Ovary (tissue), 9 donors: ENCODE results near the gene ACBD4. TPM values are rescaled to one million over a fixed set of nuclear protein-coding genes. Genes with fewer than 3 reads are reported as not detected.

Experiments used
- DNase-seq, 5 donors: peaks; one replicate each; pipeline ENCODE4 v3.0.0-alpha.2; 2019 to 2020
- H3K27ac ChIP-seq, 2 donors: fragments of 200-600 bp; one replicate each; pipeline versions ENCODE4 v1.5.1 to v1.8.0; 2019 to 2022
- H3K27me3 ChIP-seq: fragments of 200-600 bp; one replicate; pipeline ENCODE4 v1.8.0; 2022
- H3K36me3 ChIP-seq: fragments of 200-600 bp; sonication (generic); one replicate; pipeline ENCODE4 v1.5.1; 2019
- H3K4me1 ChIP-seq: one replicate; pipeline ENCODE4 v1.8.1; 2013; ENCODE audit warnings: mild to moderate bottlenecking, moderate library complexity; ENCODE audit not compliant: insufficient read depth
- H3K4me3 ChIP-seq: fragments of 200-600 bp; sonication (generic); one replicate; pipeline ENCODE4 v1.5.1; 2017
- H3K9me3 ChIP-seq, 2 donors: fragments of 200-600 bp in 1 of 2; sonication (generic) in 1 of 2; one replicate each; pipeline versions ENCODE4 v1.5.1 to v1.8.1; 2013 to 2019; ENCODE audit warnings: mild to moderate bottlenecking in 1 of 2, moderate library complexity in 1 of 2
- EP300 ChIP-seq: sonication (generic); formaldehyde crosslinking; IDR thresholded peaks from one replicate; pipeline ENCODE4 v1.6.1; 2017; ENCODE audit warnings: antibody characterized with exemption
- POLR2A ChIP-seq: fragments of 450-650 bp; IDR thresholded peaks from one replicate; pipeline ENCODE4 v1.6.1; 2017; ENCODE audit warnings: antibody characterized with exemption, mild to moderate bottlenecking, moderate library complexity
- WGBS, 3 donors: extraction: QIAGEN DNeasy Blood & Tissue Kit in 1 of 3; methylation state at CpG; one replicate each; pipeline versions ENCODE4 v1.1.5 to v1.1.7; 2013 to 2017; 5-methylcytosine and 5-hydroxymethylcytosine counted together
- intact Hi-C, 4 donors: fragments of 100-400 bp; cut with DNase I; formaldehyde crosslinking; loops; one replicate each; pipeline versions ENCODE4 v1.11.0 to v1.15.1; 2022 to 2023
- polyA plus RNA-seq, 2 donors: library from polyadenylated mRNA; stranded (reverse); fragments of 200-250 nt in 1 of 2; fragments of 350-450 nt in 1 of 2; fragmentation: Illumina TruSeq in 1 of 2; extraction: RNeasy Lipid Tissue Mini Kit (QIAGEN cat#74804) in 1 of 2; gene quantifications; one replicate each; pipeline ENCODE4 v1.2.3, GENCODE V29; 2013 to 2014
- total RNA-seq, 7 donors: library from RNA; depleted of rRNA in 2 of 7; stranded (reverse); fragments of >200 nt in 2 of 7; fragmentation: NEBNext Ultra II Directional in 3 of 7; extraction: Animal tissue kit (Norgen Biotek cat#: 25700) in 3 of 7; gene quantifications; one replicate each; pipeline versions ENCODE4 v1.1.0 to v1.2.4, GENCODE V29; 2016 to 2023
- TF ChIP-seq, protein P1 (sequence below), 3 donors: fragments of 450-650 bp in 2 of 3; fragments of 200-600 bp in 1 of 3; IDR thresholded peaks; one replicate each; pipeline versions ENCODE4 v1.5.1 to v1.8.0; 2016 to 2022; ENCODE audit warnings: antibody characterized with exemption in 3 of 3, mild to moderate bottlenecking in 1 of 3
- donor health status: DM: no; HTN: no; CAD: no; lungs with moderate emphysema.
- donor health status: DM: no; HTN: no; CAD: no.
- donor health status: Bipolar disorder and iron deficiency.
- donor health status: DM: yes; HTN: yes; CAD: no.
- donor health status: DM: no; HTN: no; CAD: no.
- donor health status: DM: yes; HTN: yes; CAD: no.

The ACBD4 gene
- total and polyA plus RNA-seq, 9 donors: 11.0 to 24.5 (median 18.5) TPM

DNA sequence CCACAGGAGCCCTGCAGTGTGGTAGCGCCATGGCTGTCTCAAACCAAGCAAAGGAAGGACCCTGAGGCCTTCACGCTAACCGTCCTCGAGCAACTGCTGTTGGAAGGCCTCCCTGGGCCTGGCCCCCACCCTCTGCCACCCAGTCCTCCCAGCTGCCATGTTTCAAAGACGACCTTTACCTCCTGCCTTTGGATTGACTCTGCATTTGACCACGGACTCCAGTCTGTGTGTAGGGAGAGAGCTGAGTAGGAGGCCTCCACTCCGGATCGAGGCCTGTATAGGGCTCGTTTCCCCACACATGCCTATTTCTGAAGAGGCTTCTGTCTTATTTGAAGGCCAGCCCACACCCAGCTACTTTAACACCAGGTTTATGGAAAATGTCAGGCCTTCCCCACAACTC is 27.4 kb upstream of the ACBD4 start:
- intact Hi-C loops: no loop called here
- no peaks in the 10 kb centered on the region for H3K27me3 ChIP-seq
- DNase-seq: no peak
- no peak overlapping the region for H3K4me3 ChIP-seq
- TF ChIP-seq POLR2A (no peak), EP300 (no peak)
- TF ChIP-seq, protein P1, sequence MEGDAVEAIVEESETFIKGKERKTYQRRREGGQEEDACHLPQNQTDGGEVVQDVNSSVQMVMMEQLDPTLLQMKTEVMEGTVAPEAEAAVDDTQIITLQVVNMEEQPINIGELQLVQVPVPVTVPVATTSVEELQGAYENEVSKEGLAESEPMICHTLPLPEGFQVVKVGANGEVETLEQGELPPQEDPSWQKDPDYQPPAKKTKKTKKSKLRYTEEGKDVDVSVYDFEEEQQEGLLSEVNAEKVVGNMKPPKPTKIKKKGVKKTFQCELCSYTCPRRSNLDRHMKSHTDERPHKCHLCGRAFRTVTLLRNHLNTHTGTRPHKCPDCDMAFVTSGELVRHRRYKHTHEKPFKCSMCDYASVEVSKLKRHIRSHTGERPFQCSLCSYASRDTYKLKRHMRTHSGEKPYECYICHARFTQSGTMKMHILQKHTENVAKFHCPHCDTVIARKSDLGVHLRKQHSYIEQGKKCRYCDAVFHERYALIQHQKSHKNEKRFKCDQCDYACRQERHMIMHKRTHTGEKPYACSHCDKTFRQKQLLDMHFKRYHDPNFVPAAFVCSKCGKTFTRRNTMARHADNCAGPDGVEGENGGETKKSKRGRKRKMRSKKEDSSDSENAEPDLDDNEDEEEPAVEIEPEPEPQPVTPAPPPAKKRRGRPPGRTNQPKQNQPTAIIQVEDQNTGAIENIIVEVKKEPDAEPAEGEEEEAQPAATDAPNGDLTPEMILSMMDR (IDR thresholded peaks at IDR 0.05): no peak
- peaks cover 9% of the 10 kb centered on the region for H3K4me1 ChIP-seq
- no peaks in the 10 kb centered on the region for H3K36me3 ChIP-seq
- WGBS, 3 donors: 52 to 60% (median 55%) methylated on average over 9 of the region's 9 CpGs
- H3K27ac ChIP-seq: no peak overlapping the region
- H3K9me3 ChIP-seq: no peaks in the 10 kb centered on the region

- Histone ChIP-seq H3K9me3 (no peaks in the 10 kb centered on the region), H3K36me3 (no peaks in the 10 kb centered on the region), H3K4me1 (peaks cover 9% of the 10 kb centered on the region), H3K27me3 (no peaks in the 10 kb centered on the region), H3K4me3 (no peak overlapping the region), H3K27ac (no peak overlapping the region)
- no peak for DNase-seq
- intact Hi-C loops: no loop called here
- TF ChIP-seq POLR2A: no peak
- TF ChIP-seq EP300: no peak
- TF ChIP-seq, protein P1 (IDR thresholded peaks at IDR 0.05): no peak
- 72 to 77% (median 74%) methylated on average over 12 of the region's 12 CpGs for WGBS, 3 donors
Observed at GRCh38 chr17:45108595-45109521, 26.6 kb upstream of the ACBD4 start.

- intact Hi-C loops: loop anchor here in 1 of 4 donors (10.0 kb wide), 1 partner anchor 196 kb away; the partner anchor contains the start of gene GFAP
- no peaks in the 10 kb centered on the region for H3K27me3 ChIP-seq
- TF ChIP-seq, protein P1 (IDR thresholded peaks at IDR 0.05): no peak
- TF ChIP-seq EP300 (no peak), POLR2A (no peak)
- H3K4me3 ChIP-seq: no peak overlapping the region
- H3K9me3 ChIP-seq: no peaks in the 10 kb centered on the region
- peaks cover 9% of the 10 kb centered on the region for H3K4me1 ChIP-seq
- peak overlapping the region; percentile 39 to 71 for H3K27ac ChIP-seq
- no peaks in the 10 kb centered on the region for H3K36me3 ChIP-seq
- WGBS, 3 donors: 26 to 49% (median 31%) methylated on average over 16 of the region's 16 CpGs
- DNase-seq: peak; percentile 52 to 67 (median 63)
Observed at GRCh38 chr17:45110676-45111611, 24.5 kb upstream of the ACBD4 start.

DNA sequence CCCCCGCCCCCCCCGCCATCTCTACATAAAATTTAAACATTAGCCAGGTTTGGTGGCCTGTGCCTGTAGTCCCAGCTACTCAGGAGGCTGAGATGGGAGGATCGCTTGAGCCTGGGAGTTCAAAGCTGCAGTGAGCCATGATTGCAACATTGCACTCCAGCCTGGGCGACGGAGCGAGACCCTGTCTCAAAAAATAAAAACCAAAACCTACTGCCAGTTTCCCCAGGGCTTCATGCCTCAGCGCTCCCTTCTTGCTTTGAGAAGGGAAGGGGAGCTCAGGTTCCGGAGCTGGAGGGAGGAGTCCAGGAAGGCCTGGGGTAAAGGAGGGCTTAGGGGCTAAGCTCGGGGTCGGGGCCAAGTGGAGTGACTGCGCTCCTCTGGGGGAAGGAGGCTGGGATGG is 23.6 kb upstream of the ACBD4 start:
- no peaks in the 10 kb centered on the region for H3K9me3 ChIP-seq
- DNase-seq: no peak
- intact Hi-C loops: loop anchor here in 1 of 4 donors (10.0 kb wide), 1 partner anchor 197 kb away; the partner anchor contains the start of gene GFAP
- no peaks in the 10 kb centered on the region for H3K27me3 ChIP-seq
- H3K4me1 ChIP-seq: peaks cover 9% of the 10 kb centered on the region
- H3K27ac ChIP-seq: peak overlapping the region; percentile 8 to 71
- WGBS, 3 donors: 89 to 94% (median 93%) methylated on average over 11 of the region's 11 CpGs
- no peaks in the 10 kb centered on the region for H3K36me3 ChIP-seq
- no peak for TF ChIP-seq POLR2A
- H3K4me3 ChIP-seq: no peak overlapping the region
